Neural progenitor cell (in vitro differentiated cells): ENCODE measurements around the gene PER2. TPM values are rescaled to one million over a fixed set of nuclear protein-coding genes. Genes with fewer than 3 reads are reported as not detected.

Experiments
- DNase-seq: peaks from one replicate; pipeline ENCODE4 v3.0.0-alpha.2; 2016; ENCODE audit warnings: low spot score
- H2AFZ ChIP-seq: fragments of 200-600 bp; sonication (generic); replicated peaks from 2 replicates; pipeline ENCODE4 v1.6.1; 2016; ENCODE audit warnings: antibody characterized with exemption
- H3F3A ChIP-seq: fragments of 200-600 bp; sonication (generic); 2 replicates; pipeline ENCODE4 v1.6.1; 2016; ENCODE audit warnings: antibody characterized with exemption, low read depth
- H3K27ac ChIP-seq: fragments of 200-600 bp; sonication (generic); 2 replicates; pipeline ENCODE4 v1.5.1; 2016; ENCODE audit warnings: mild to moderate bottlenecking
- H3K27me3 ChIP-seq: fragments of 200-600 bp; sonication (generic); 2 replicates; pipeline ENCODE4 v1.6.1; 2016; ENCODE audit warnings: mild to moderate bottlenecking, moderate library complexity
- H3K36me3 ChIP-seq: fragments of 200-600 bp; sonication (generic); 2 replicates; pipeline ENCODE4 v1.5.1; 2016
- H3K4me1 ChIP-seq: fragments of 200-600 bp; sonication (generic); 2 replicates; pipeline ENCODE4 v1.6.1; 2016; ENCODE audit warnings: mixed run types
- H3K4me2 ChIP-seq: fragments of 200-600 bp; sonication (generic); 2 replicates; pipeline ENCODE4 v1.6.1; 2016
- H3K4me3 ChIP-seq: fragments of 200-600 bp; sonication (generic); 2 replicates; pipeline ENCODE4 v1.5.1; 2016
- H3K79me2 ChIP-seq: fragments of 200-600 bp; sonication (generic); 2 replicates; pipeline ENCODE4 v1.6.1; 2016; ENCODE audit warnings: low read depth
- H3K9ac ChIP-seq: fragments of 200-600 bp; sonication (generic); 2 replicates; pipeline ENCODE4 v1.6.1; 2016
- H3K9me3 ChIP-seq: fragments of 200-600 bp; sonication (generic); 2 replicates; pipeline ENCODE4 v1.5.1; 2016; ENCODE audit warnings: low read depth
- H4K20me1 ChIP-seq: fragments of 200-600 bp; sonication (generic); 2 replicates; pipeline ENCODE4 v1.6.1; 2016; ENCODE audit warnings: low read depth
- H3K27ac Mint-ChIP-seq: 3 replicates; pipeline ENCODE4 v1.8.0; 2021; ENCODE audit warnings: mixed read lengths
- H3K27me3 Mint-ChIP-seq: 2 replicates; pipeline ENCODE4 v1.8.0; 2022; ENCODE audit warnings: low read depth, mild to moderate bottlenecking, inconsistent platforms, moderate library complexity, mixed read lengths; ENCODE audit not compliant: insufficient read depth
- H3K36me3 Mint-ChIP-seq: 3 replicates; pipeline ENCODE4 v1.8.0; 2021; ENCODE audit warnings: mixed read lengths
- H3K4me1 Mint-ChIP-seq: 3 replicates; pipeline ENCODE4 v1.8.0; 2021; ENCODE audit warnings: mixed read lengths
- H3K4me3 Mint-ChIP-seq: 3 replicates; pipeline ENCODE4 v1.8.0; 2021; ENCODE audit warnings: mild to moderate bottlenecking, moderate library complexity, mixed read lengths
- H3K9me3 Mint-ChIP-seq: 3 replicates; pipeline ENCODE4 v1.8.0; 2020; ENCODE audit warnings: mixed read lengths
- CTCF ChIP-seq: fragments of 200-600 bp; sonication (generic); IDR thresholded peaks from 2 replicates; pipeline ENCODE4 v1.5.1; 2017; ENCODE audit warnings: antibody characterized with exemption, mild to moderate bottlenecking
- EZH2 ChIP-seq: fragments of 200-600 bp; sonication (generic); IDR thresholded peaks from 2 replicates; pipeline ENCODE4 v1.6.1; 2017; ENCODE audit warnings: antibody characterized with exemption, mild to moderate bottlenecking, moderate library complexity
- EZH2phosphoT487 ChIP-seq: fragments of 200-600 bp; sonication (generic); IDR thresholded peaks from 2 replicates; pipeline ENCODE4 v1.6.1; 2017; ENCODE audit warnings: antibody characterized with exemption
- total RNA-seq: library from RNA; depleted of rRNA; stranded (reverse); fragments of >200 nt; gene quantifications from 2 replicates; pipeline ENCODE4 v1.2.3, GENCODE V29; 2015; ENCODE audit warnings: low replicate concordance

PER2 gene
- total RNA-seq, 1 donor from 2014 or later: 1.4 TPM

GRCh38 chr2:238256111-238256510 lies 32.3 kb downstream of the PER2 start:
- H3K4me2 ChIP-seq: no peak overlapping the region
- H3K27me3 ChIP-seq: no peaks in the 10 kb centered on the region
- H3K9ac ChIP-seq: no peak overlapping the region
- H3K79me2 ChIP-seq: no peaks in the 10 kb centered on the region
- H3K4me3 ChIP-seq: no peak overlapping the region
- TF ChIP-seq EZH2 (no peak), EZH2phosphoT487 (no peak)
- no peak overlapping the region for H2AFZ ChIP-seq
- Mint-ChIP-seq H3K27ac (peak overlapping the region; percentile 60), H3K36me3 (peaks cover 16% of the 10 kb centered on the region), H3K4me3 (no peak overlapping the region), H3K9me3 (no peaks in the 10 kb centered on the region), H3K4me1 (peaks cover 19% of the 10 kb centered on the region), H3K27me3 (peaks cover 4% of the 10 kb centered on the region)
- H3K27ac ChIP-seq: no peak overlapping the region
- H3F3A ChIP-seq: no peaks in the 10 kb centered on the region
- no peaks in the 10 kb centered on the region for H3K9me3 ChIP-seq
- peaks cover 7% of the 10 kb centered on the region for H4K20me1 ChIP-seq
- no peaks in the 10 kb centered on the region for H3K4me1 ChIP-seq
- H3K36me3 ChIP-seq: no peaks in the 10 kb centered on the region
- no peak for DNase-seq

GRCh38 chr2:238255636-238256035 lies 32.8 kb downstream of the PER2 start:
- Histone ChIP-seq H3K4me1 (no peaks in the 10 kb centered on the region), H2AFZ (no peak overlapping the region), H3K9ac (no peak overlapping the region), H3K4me2 (no peak overlapping the region), H4K20me1 (peaks cover 7% of the 10 kb centered on the region), H3K27me3 (no peaks in the 10 kb centered on the region), H3K36me3 (no peaks in the 10 kb centered on the region), H3K4me3 (no peak overlapping the region), H3K27ac (no peak overlapping the region), H3K79me2 (no peaks in the 10 kb centered on the region), H3K9me3 (no peaks in the 10 kb centered on the region), H3F3A (no peaks in the 10 kb centered on the region)
- H3K4me1 Mint-ChIP-seq: peaks cover 14% of the 10 kb centered on the region
- no peak overlapping the region for H3K27ac Mint-ChIP-seq
- H3K9me3 Mint-ChIP-seq: no peaks in the 10 kb centered on the region
- H3K27me3 Mint-ChIP-seq: peaks cover 4% of the 10 kb centered on the region
- peaks cover 16% of the 10 kb centered on the region for H3K36me3 Mint-ChIP-seq
- TF ChIP-seq EZH2phosphoT487 (no peak), EZH2 (no peak), CTCF (no peak)
- H3K4me3 Mint-ChIP-seq: no peak overlapping the region
- DNase-seq: no peak

- Mint-ChIP-seq H3K36me3 (peaks cover 16% of the 10 kb centered on the region), H3K4me3 (no peak overlapping the region), H3K9me3 (no peaks in the 10 kb centered on the region), H3K27me3 (peaks cover 4% of the 10 kb centered on the region), H3K4me1 (peaks cover 11% of the 10 kb centered on the region), H3K27ac (no peak overlapping the region)
- no peak overlapping the region for H3K27ac ChIP-seq
- no peaks in the 10 kb centered on the region for H3K79me2 ChIP-seq
- no peaks in the 10 kb centered on the region for H3K36me3 ChIP-seq
- H3K4me2 ChIP-seq: no peak overlapping the region
- no peak overlapping the region for H2AFZ ChIP-seq
- no peaks in the 10 kb centered on the region for H3K9me3 ChIP-seq
- no peaks in the 10 kb centered on the region for H3K4me1 ChIP-seq
- no peak for TF ChIP-seq EZH2
- TF ChIP-seq CTCF: no peak
- no peak for TF ChIP-seq EZH2phosphoT487
- no peaks in the 10 kb centered on the region for H3K27me3 ChIP-seq
- H3F3A ChIP-seq: no peaks in the 10 kb centered on the region
- DNase-seq: no peak
- H4K20me1 ChIP-seq: peaks cover 7% of the 10 kb centered on the region
- no peak overlapping the region for H3K9ac ChIP-seq
- H3K4me3 ChIP-seq: no peak overlapping the region
Measured at GRCh38 chr2:238255151-238255551, 33.3 kb downstream of the PER2 start.

- DNase-seq: no peak
- no peak overlapping the region for H3K4me2 ChIP-seq
- Mint-ChIP-seq H3K4me1 (peaks cover 6% of the 10 kb centered on the region), H3K4me3 (no peak overlapping the region), H3K36me3 (peaks cover 11% of the 10 kb centered on the region), H3K9me3 (no peaks in the 10 kb centered on the region), H3K27ac (no peak overlapping the region), H3K27me3 (peaks cover 4% of the 10 kb centered on the region)
- H3K27me3 ChIP-seq: no peaks in the 10 kb centered on the region
- H4K20me1 ChIP-seq: peaks cover 7% of the 10 kb centered on the region
- TF ChIP-seq CTCF (no peak), EZH2 (no peak), EZH2phosphoT487 (no peak)
- H2AFZ ChIP-seq: no peak overlapping the region
- no peaks in the 10 kb centered on the region for H3K79me2 ChIP-seq
- no peak overlapping the region for H3K4me3 ChIP-seq
- H3K4me1 ChIP-seq: no peaks in the 10 kb centered on the region
- H3K9ac ChIP-seq: no peak overlapping the region
- no peak overlapping the region for H3K27ac ChIP-seq
- no peaks in the 10 kb centered on the region for H3K9me3 ChIP-seq
- H3K36me3 ChIP-seq: no peaks in the 10 kb centered on the region
- no peaks in the 10 kb centered on the region for H3F3A ChIP-seq
Measured at GRCh38 chr2:238254095-238254723, 34.2 kb downstream of the PER2 start.
